GM12892 (cell line): Measurements from ENCODE around the gene FRY.

Experiments used
- POLR2A ChIP-seq: IDR thresholded peaks from 2 replicates; pipeline ENCODE4 v1.6.1; 2011; ENCODE audit warnings: low read depth, low read length, control low read depth
- POLR2AphosphoS5 ChIP-seq: IDR thresholded peaks from 2 replicates; pipeline ENCODE4 v1.6.1; 2011; ENCODE audit warnings: low read depth, low read length, control low read depth

GRCh38 chr13:32174366-32174765 is 142.8 kb downstream of the FRY start:
- no peak for TF ChIP-seq POLR2A
- TF ChIP-seq POLR2AphosphoS5: no peak
